ENCODE measurements around the gene DEPDC7. TPM values are rescaled to one million over a fixed set of nuclear protein-coding genes. Genes with fewer than 3 reads are reported as not detected.

Gene DEPDC7
- total and polyA plus RNA-seq, 2 experiments from 2014 or later, result 8.6 to 10.9 TPM

GRCh38 chr11:33005175-33005574, 10.5 kb upstream of the DEPDC7 start (continued):
- TF ChIP-seq REST (IDR thresholded peaks at IDR 0.05; ENCODE audit: unreplicated experiment), result no peak
- TF ChIP-seq ZNF331 (CRISPR knock-in tag; IDR thresholded peaks at IDR 0.05; ENCODE audit: low read depth), result no peak
- TF ChIP-seq STAT1 (IDR thresholded peaks at IDR 0.05; ENCODE audit: unreplicated experiment), result no peak
- TF ChIP-seq JUNB (IDR thresholded peaks at IDR 0.05; ENCODE audit: unreplicated experiment), result no peak

DNA sequence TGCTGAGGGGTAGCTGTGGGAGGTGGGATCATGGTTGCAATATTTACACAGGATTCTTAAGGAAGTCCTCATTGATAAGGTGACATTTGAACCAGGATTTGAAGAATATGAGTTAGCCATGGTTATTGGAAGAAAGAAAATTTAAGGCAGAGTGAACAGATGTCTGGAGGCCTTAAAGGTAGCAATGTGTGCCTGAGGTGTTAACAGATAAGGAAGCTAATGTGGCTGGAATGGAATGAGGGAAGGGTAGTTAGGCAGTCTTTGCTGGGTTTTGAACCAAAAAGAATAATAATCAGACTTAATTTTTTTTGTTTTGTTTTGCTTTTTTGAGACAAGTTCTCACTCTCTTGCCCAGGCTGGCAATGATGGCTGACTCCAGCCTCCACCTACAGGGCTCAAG, 9.7 kb upstream of the DEPDC7 start:
- no peak overlapping the region for H2AFZ ChIP-seq
- no peaks in the 10 kb centered on the region for H3K79me2 ChIP-seq (replicated peaks; ENCODE audit: insufficient read depth)
- peaks cover 11% of the 10 kb centered on the region; the same call in 1 of the 2 replicates for H3K4me1 ChIP-seq (ENCODE audit: insufficient read depth)
- H3K36me3 ChIP-seq (ENCODE audit: insufficient read depth), result no peaks in the 10 kb centered on the region
- no peak overlapping the region for H3K27ac ChIP-seq (ENCODE audit: low read depth)
- no peaks in the 10 kb centered on the region for H3K9me2 ChIP-seq (ENCODE audit: insufficient read depth)
- no peaks in the 10 kb centered on the region for H4K20me1 ChIP-seq (replicated peaks; ENCODE audit: insufficient read depth)
- no peak overlapping the region for H3K4me3 ChIP-seq
- no peak overlapping the region for H3K27ac Mint-ChIP-seq
- no peaks in the 10 kb centered on the region for H3F3A ChIP-seq (replicated peaks; ENCODE audit: low read depth)
- H3K9me3 Mint-ChIP-seq, result 0 out of 3 replicates have a peak, but pooled peaks cover 3% of the 10 kb centered on the region
- no peaks in the 10 kb centered on the region for H3K27me3 ChIP-seq (ENCODE audit: insufficient read depth)
- no peak overlapping the region for H3K4me3 Mint-ChIP-seq
- H3K36me3 Mint-ChIP-seq (ENCODE audit: low read depth), result no peaks in the 10 kb centered on the region
- peaks cover 10% of the 10 kb centered on the region; the same call in 2 of the 3 replicates for H3K4me1 Mint-ChIP-seq
- DNase-seq (ENCODE audit: low spot score) (no peak), ATAC-seq (no peak)
- peaks cover 7% of the 10 kb centered on the region for H3K27me3 Mint-ChIP-seq (ENCODE audit: insufficient read depth, low read depth, poor library complexity)
- no peak overlapping the region for H3K4me2 ChIP-seq
- TF ChIP-seq EZH2 (IDR thresholded peaks at IDR 0.05; ENCODE audit: low read depth, unreplicated experiment) (no peak), EZH2phosphoT487 (IDR thresholded peaks at IDR 0.05; ENCODE audit: unreplicated experiment) (no peak), REST (IDR thresholded peaks at IDR 0.05; ENCODE audit: unreplicated experiment) (no peak), ETS1 (IDR thresholded peaks at IDR 0.05) (no peak), NANOG (IDR thresholded peaks at IDR 0.05; ENCODE audit: borderline replicate concordance) (no peak), CREB1 (CRISPR knock-in tag; IDR thresholded peaks at IDR 0.05; ENCODE audit: low read depth) (no peak), ZNF462 (CRISPR knock-in tag; IDR thresholded peaks at IDR 0.05) (no peak)
